IPS-18c (cell line): ENCODE results near the gene CORO2B.

Experiments
- H3K4me3 ChIP-seq: 2 replicates; pipeline ENCODE4 v1.7.0; 2013; ENCODE audit warnings: low read depth, mild to moderate bottlenecking, low read length, moderate library complexity; ENCODE audit not compliant: insufficient read depth
- H3K9me3 ChIP-seq: one replicate; pipeline ENCODE4 v1.6.1; 2013; ENCODE audit warnings: mild to moderate bottlenecking, low read length, moderate library complexity; ENCODE audit not compliant: control insufficient read depth, insufficient read depth

The CORO2B gene

DNA sequence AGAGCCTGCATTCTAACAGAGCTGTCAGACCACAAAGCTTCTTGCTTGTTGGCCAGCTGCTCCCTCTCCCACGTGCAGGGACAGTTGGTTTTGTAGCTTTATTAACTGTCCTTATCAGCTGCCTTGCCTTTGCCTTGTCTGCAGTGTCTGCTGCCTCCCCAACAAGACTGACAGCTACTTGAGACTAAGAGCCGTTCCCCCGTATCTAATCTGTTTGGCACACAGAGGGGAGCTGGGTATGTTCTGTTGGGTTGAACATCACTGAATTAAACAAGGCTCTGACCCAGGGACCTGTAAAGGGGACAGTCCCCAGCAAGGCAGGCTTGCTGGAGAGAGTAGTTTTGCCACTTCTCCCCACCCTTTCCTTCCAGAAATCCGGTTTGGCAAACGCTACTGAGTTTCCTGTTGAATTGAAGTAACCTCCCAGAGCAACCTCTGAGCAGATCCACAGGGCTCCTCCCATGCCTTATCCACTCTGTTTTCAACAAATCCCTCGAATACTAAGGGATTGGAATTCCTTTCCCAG, 125.8 kb downstream of the CORO2B start:
- H3K9me3 ChIP-seq = no peaks in the 10 kb centered on the region
- H3K4me3 ChIP-seq = no peak overlapping the region

DNA sequence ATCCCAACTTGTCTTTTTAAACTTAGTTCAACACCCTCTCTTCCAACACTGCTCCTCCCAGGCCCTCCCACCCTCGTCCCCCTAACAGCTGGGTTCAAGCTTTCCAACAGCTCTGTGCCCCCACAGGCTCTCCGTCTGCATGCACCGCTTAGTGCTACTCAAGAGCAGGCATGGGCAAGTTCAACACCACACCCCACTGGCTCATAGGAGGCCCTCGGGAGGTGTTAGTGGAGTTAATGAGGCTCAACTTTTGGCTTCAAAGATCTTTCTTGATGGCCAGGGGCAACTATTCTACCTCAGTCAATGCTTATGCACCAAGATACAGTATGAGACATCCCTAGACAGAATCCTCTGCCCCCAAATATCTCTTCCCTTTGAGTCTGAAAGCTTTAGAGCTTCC, 127.5 kb downstream of the CORO2B start:
- Histone ChIP-seq H3K4me3 (no peak overlapping the region), H3K9me3 (no peaks in the 10 kb centered on the region)

DNA sequence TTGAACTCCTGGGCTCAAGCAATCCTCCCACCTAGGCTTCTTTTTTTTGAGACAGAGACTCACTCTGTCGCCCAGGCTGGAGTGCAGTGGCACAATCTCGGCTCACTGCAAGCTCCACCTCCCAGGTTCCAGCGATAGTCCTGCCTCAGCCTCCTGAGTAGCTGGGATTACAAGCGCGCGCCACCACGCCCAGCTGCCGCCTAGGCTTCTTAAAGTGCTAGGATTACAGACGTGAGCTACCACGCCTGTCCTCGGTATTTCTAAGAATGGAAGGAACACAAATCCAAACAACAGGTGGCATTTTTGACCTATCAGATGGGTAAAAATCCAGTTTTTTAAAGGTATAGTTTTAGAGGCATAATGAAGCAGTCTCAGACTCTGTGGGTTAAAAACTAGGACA, 128.1 kb downstream of the CORO2B start:
- Histone ChIP-seq H3K4me3 (no peak overlapping the region), H3K9me3 (no peaks in the 10 kb centered on the region)

GRCh38 chr15:68707386-68707785, 128.6 kb downstream of the CORO2B start:
- H3K9me3 ChIP-seq = no peaks in the 10 kb centered on the region

GRCh38 chr15:68709876-68710275, 131.1 kb downstream of the CORO2B start:
- Histone ChIP-seq H3K9me3 (no peaks in the 10 kb centered on the region), H3K4me3 (no peak overlapping the region)

More at GRCh38 chr15:68707386-68707785, 128.6 kb downstream of the CORO2B start:
- H3K4me3 ChIP-seq = no peak overlapping the region

DNA sequence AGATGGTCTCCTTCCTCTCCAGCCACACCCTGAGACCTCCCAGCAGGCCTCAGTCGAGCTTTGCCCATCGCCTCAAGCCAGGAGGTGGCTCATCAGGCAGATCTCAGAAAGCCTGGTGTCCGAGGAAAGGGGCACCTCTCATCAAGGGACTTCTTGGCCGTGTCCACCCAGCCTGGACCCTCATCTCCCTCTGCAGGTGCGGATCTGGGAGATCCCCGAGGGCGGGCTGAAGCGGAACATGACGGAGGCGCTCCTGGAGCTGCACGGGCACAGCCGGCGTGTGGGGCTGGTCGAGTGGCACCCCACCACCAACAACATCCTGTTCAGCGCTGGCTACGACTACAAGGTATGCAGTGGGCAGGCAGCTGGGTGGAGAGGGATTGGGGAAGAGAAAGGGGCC, 131.7 kb downstream of the CORO2B start:
- H3K4me3 ChIP-seq = no peak overlapping the region; the same call in 1 of the 2 replicates
- H3K9me3 ChIP-seq = no peaks in the 10 kb centered on the region

DNA sequence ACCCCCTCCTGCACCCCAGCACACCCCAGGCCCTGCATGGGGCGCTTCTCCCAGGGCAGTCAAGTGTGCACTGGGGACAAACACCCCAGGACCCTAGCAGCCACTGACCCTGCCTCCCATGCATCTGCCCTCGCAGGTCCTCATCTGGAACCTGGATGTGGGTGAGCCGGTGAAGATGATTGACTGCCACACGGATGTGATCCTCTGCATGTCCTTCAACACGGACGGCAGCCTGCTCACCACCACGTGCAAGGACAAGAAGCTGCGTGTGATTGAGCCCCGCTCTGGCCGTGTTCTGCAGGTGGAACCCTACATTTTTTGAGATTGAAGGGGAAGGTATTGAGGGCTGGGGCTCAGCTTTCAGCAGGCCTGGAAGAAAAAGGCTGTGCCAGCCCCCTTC, 132.6 kb downstream of the CORO2B start:
- Histone ChIP-seq H3K4me3 (no peak overlapping the region), H3K9me3 (no peaks in the 10 kb centered on the region)

DNA sequence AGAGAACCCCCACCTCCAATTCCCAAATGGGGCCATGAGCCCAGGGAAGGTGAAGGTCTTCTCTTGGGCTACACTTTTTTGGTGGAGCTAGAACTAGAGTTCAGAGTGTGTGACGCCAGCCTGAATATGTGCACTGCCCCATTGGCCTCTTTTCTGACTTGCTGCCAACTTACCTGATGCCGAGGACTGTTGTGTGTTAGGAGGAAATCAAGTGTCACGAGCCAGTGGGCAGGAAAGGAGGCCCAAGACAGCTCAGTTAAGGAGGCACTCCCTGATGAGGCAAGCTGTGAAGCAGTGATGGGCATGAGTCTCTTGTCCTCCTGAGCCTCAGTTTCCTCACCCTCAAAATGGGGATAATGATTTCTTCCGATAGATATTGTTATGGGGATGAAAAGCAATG, 134.1 kb downstream of the CORO2B start:
- H3K9me3 ChIP-seq = no peaks in the 10 kb centered on the region
- H3K4me3 ChIP-seq = no peak overlapping the region

- H3K4me3 ChIP-seq = no peak overlapping the region
- H3K9me3 ChIP-seq = no peaks in the 10 kb centered on the region
These were observed 135.1 kb downstream of the CORO2B start for GRCh38 chr15:68713874-68714273.

- H3K4me3 ChIP-seq = no peak overlapping the region; the same call in 1 of the 2 replicates
- no peaks in the 10 kb centered on the region for H3K9me3 ChIP-seq
These were observed 136.3 kb downstream of the CORO2B start for GRCh38 chr15:68715111-68715510.

DNA sequence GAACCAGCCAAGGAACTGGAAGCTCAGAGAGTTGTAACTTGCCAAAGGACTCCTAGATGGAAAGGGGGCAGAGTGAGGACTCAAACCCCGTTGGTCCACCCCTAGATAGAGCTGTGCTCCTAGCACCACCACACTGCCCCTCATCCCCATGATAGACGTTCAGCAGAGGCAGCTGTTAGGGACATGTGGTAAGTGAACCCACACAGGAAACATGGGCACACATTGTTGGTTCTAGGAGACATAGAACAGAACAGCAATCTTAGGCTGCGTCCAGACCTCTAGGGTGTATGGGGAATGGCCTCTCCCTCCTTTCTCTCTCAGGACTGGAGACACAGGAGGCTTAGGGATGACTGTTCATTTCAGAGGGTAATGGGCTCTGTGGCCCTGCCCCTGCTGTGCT, 139.2 kb downstream of the CORO2B start:
- Histone ChIP-seq H3K4me3 (no peak overlapping the region), H3K9me3 (no peaks in the 10 kb centered on the region)

- Histone ChIP-seq H3K4me3 (no peak overlapping the region), H3K9me3 (no peaks in the 10 kb centered on the region)
These were observed 139.7 kb downstream of the CORO2B start for GRCh38 chr15:68718468-68718867.

DNA sequence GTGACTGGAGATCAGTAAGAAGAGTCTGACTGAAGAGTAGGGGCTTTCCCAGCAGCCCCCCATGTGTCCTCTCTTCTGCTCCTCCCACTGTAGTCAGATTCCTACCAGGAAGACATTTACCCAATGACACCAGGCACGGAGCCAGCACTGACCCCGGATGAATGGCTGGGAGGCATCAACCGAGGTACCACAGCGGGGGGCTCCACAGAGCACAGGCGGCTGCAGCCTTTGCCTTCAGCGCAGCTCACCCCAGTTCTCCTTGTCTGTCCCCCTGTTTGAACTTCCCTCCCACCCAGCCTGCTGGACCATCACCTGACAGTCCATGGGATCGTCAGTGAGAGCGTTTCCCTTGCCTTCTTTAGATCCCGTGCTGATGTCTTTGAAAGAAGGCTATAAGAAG, 140.3 kb downstream of the CORO2B start:
- Histone ChIP-seq H3K4me3 (no peak overlapping the region), H3K9me3 (no peaks in the 10 kb centered on the region)

DNA sequence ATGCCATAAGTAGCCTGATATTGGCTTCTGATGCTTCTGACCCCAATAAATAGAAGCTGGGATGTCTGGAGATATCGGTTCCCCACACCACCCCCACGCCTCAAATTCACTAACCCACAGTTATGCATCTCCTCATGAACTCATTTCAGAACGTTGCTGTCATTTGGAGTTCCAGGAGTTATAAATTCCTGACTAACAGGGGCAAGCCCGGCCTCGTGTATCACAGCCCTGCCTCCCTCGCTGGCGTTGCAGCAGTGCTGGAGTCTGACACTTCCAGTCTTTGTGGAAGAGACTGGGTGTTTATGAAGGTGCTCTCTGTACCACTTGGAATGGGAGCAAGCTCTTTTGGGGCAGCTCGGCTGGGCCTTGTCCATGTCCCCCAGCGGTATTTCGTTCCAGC, 140.9 kb downstream of the CORO2B start:
- H3K4me3 ChIP-seq = no peak overlapping the region
- H3K9me3 ChIP-seq = no peaks in the 10 kb centered on the region

GRCh38 chr15:68721886-68722285, 143.1 kb downstream of the CORO2B start:
- H3K9me3 ChIP-seq = no peaks in the 10 kb centered on the region
- no peak overlapping the region for H3K4me3 ChIP-seq

- Histone ChIP-seq H3K4me3 (no peak overlapping the region), H3K9me3 (no peaks in the 10 kb centered on the region)
These were observed 146.9 kb downstream of the CORO2B start for GRCh38 chr15:68725736-68726135.

DNA sequence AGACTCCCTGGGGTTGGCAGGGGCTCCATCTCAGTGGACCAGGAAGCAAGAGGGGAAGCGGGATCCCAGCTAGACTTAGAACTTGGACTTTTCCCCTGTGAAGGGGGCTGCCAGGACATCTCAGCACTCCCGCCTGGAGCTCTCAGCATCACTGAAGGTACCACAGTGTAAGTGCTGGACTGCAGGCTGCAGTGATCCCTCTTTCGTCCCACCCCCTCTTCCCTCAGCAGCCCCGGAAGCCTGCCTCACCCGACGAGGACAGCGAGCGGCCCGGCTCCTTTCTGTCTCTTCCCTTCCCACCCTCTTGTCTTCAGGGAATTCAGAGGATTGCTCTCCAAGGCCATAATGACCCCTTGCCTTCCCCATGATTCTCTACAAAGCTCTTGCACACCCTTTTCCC, 147.5 kb downstream of the CORO2B start:
- Histone ChIP-seq H3K9me3 (no peaks in the 10 kb centered on the region), H3K4me3 (no peak overlapping the region)

DNA sequence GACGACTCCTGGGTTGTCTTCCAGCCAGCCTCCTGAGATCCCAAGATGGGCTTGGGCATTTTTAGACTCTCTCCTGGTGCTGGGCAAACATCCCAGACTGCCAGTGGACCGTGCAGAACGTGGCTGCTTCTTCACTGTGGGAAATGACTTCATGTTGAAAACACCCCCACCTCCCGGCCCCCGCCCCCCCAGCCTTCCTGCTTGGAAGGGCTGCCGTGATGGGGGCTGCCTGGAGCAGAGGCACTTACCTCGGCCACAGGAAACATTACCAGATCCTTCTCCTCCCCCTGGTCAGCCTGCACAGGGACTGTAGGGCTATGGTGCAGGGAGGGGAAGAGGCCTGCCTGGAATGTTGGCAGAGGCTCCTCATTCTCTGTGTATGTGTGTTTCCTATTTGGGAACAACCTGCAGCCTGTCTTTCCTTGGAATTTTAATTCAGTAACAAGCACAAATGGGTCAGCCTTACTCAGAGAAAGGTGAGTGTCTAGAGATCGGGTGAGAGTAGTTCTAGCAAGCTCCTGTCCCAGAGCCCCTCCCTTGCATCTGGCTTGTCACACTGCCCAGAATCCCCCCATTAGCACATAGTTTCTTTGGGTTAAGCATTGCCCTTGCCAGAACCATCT, 151.1 kb downstream of the CORO2B start:
- H3K4me3 ChIP-seq = no peak overlapping the region

DNA sequence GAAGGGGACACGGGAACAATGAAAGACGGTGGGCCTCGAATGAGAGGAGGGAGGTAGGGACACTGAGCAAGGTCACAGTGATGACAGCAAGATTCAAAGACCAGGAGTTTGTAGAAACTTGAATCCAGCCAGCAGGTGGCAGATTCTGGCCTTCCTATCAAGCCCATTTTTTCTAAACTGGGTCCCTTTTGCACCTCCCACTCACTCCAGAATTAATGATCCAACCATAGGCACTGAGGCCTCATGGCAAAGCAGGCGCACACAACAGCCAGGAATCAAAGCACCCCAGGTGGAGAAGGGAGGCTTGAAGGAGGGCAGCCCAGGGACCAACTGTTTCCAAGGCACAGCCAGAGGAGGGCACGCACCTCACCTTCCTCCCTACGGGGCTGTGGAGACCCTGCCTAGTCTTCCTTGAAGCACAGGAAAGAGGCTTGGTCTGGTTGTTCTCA, 151.7 kb downstream of the CORO2B start:
- H3K9me3 ChIP-seq = no peaks in the 10 kb centered on the region
- no peak overlapping the region for H3K4me3 ChIP-seq

More for the DNA sequence above, 151.1 kb downstream of the CORO2B start:
- H3K9me3 ChIP-seq = no peaks in the 10 kb centered on the region
